Rectal smooth muscle tissue (tissue), 1 donor: Measurements from ENCODE around the gene JMJD1C.
"Not testable (repeated sequence)": the region's sequence is repeated elsewhere in the genome, so short reads cannot be mapped to it uniquely, and the experiment has no call there.

Experiments
- H3K27ac ChIP-seq: one replicate; pipeline ENCODE4 v1.7.0; 2013; ENCODE audit warnings: low read depth, low read length, inconsistent platforms
- H3K27me3 ChIP-seq: one replicate; pipeline ENCODE4 v1.7.0; 2013; ENCODE audit warnings: low read length; ENCODE audit not compliant: control insufficient read depth, insufficient read depth
- H3K36me3 ChIP-seq: one replicate; pipeline ENCODE4 v1.7.0; 2013; ENCODE audit warnings: low read length; ENCODE audit not compliant: control insufficient read depth, insufficient read depth
- H3K4me1 ChIP-seq: one replicate; pipeline ENCODE4 v1.7.0; 2013; ENCODE audit warnings: low read length; ENCODE audit not compliant: control insufficient read depth, insufficient read depth
- H3K4me3 ChIP-seq: one replicate; pipeline ENCODE4 v1.7.0; 2013; ENCODE audit warnings: low read length
- H3K9ac ChIP-seq: one replicate; pipeline ENCODE4 v1.7.0; 2013; ENCODE audit warnings: low read length

JMJD1C gene

GRCh38 chr10:63383141-63383540 is 82.6 kb downstream of the JMJD1C start:
- Histone ChIP-seq H3K4me3 (no peak overlapping the region), H3K9ac (no peak overlapping the region), H3K27ac (no peak overlapping the region), H3K4me1 (no peaks in the 10 kb centered on the region), H3K27me3 (no peaks in the 10 kb centered on the region), H3K36me3 (peaks cover 4% of the 10 kb centered on the region)

- H3K9ac ChIP-seq: no peak overlapping the region
- H3K27me3 ChIP-seq: no peaks in the 10 kb centered on the region
- no peak overlapping the region for H3K4me3 ChIP-seq
- no peaks in the 10 kb centered on the region for H3K4me1 ChIP-seq
- H3K27ac ChIP-seq: no peak overlapping the region
- peaks cover 4% of the 10 kb centered on the region for H3K36me3 ChIP-seq
Observed at GRCh38 chr10:63382066-63382465, 83.7 kb downstream of the JMJD1C start.

- H3K4me1 ChIP-seq, H3K9ac ChIP-seq, H3K4me3 ChIP-seq, H3K27me3 ChIP-seq, H3K36me3 ChIP-seq, H3K27ac ChIP-seq: not testable (repeated sequence)
Observed at GRCh38 chr10:63377305-63377661, 88.5 kb downstream of the JMJD1C start.

- Histone ChIP-seq H3K27ac (no peak overlapping the region), H3K4me1 (no peaks in the 10 kb centered on the region), H3K9ac (no peak overlapping the region), H3K4me3 (no peak overlapping the region), H3K27me3 (no peaks in the 10 kb centered on the region), H3K36me3 (peaks cover 4% of the 10 kb centered on the region)
Observed at GRCh38 chr10:63376560-63377304, 89.0 kb downstream of the JMJD1C start.

GRCh38 chr10:63375859-63376258 is 89.9 kb downstream of the JMJD1C start:
- Histone ChIP-seq H3K9ac (no peak overlapping the region), H3K27ac (no peak overlapping the region), H3K4me1 (no peaks in the 10 kb centered on the region), H3K27me3 (no peaks in the 10 kb centered on the region), H3K4me3 (no peak overlapping the region), H3K36me3 (peaks cover 4% of the 10 kb centered on the region)

- H3K4me1 ChIP-seq: no peaks in the 10 kb centered on the region
- H3K27ac ChIP-seq: no peak overlapping the region
- peaks cover 4% of the 10 kb centered on the region for H3K36me3 ChIP-seq
- H3K9ac ChIP-seq: no peak overlapping the region
- no peak overlapping the region for H3K4me3 ChIP-seq
- no peaks in the 10 kb centered on the region for H3K27me3 ChIP-seq
Observed at GRCh38 chr10:63375458-63375857, 90.3 kb downstream of the JMJD1C start.

- Histone ChIP-seq H3K27ac (no peak overlapping the region), H3K4me1 (no peaks in the 10 kb centered on the region), H3K4me3 (no peak overlapping the region), H3K9ac (no peak overlapping the region), H3K36me3 (peaks cover 2% of the 10 kb centered on the region), H3K27me3 (no peaks in the 10 kb centered on the region)
Observed at GRCh38 chr10:63374991-63375390, 90.8 kb downstream of the JMJD1C start.

- H3K4me3 ChIP-seq: no peak overlapping the region
- H3K36me3 ChIP-seq: no peaks in the 10 kb centered on the region
- no peaks in the 10 kb centered on the region for H3K4me1 ChIP-seq
- H3K27me3 ChIP-seq: no peaks in the 10 kb centered on the region
- H3K9ac ChIP-seq: no peak overlapping the region
- no peak overlapping the region for H3K27ac ChIP-seq
Observed at GRCh38 chr10:63373176-63373575, 92.6 kb downstream of the JMJD1C start.

- no peak overlapping the region for H3K9ac ChIP-seq
- H3K4me1 ChIP-seq: no peaks in the 10 kb centered on the region
- no peak overlapping the region for H3K4me3 ChIP-seq
- H3K27ac ChIP-seq: no peak overlapping the region
- no peaks in the 10 kb centered on the region for H3K27me3 ChIP-seq
- no peaks in the 10 kb centered on the region for H3K36me3 ChIP-seq
Observed at GRCh38 chr10:63369711-63370110, 96.1 kb downstream of the JMJD1C start.

- H3K4me1 ChIP-seq: no peaks in the 10 kb centered on the region
- H3K9ac ChIP-seq: no peak overlapping the region
- H3K27me3 ChIP-seq: no peaks in the 10 kb centered on the region
- no peak overlapping the region for H3K4me3 ChIP-seq
- no peaks in the 10 kb centered on the region for H3K36me3 ChIP-seq
- H3K27ac ChIP-seq: no peak overlapping the region
Observed at GRCh38 chr10:63368365-63368764, 97.4 kb downstream of the JMJD1C start.

- Histone ChIP-seq H3K4me3 (no peak overlapping the region), H3K27me3 (no peaks in the 10 kb centered on the region), H3K36me3 (no peaks in the 10 kb centered on the region), H3K4me1 (no peaks in the 10 kb centered on the region), H3K9ac (no peak overlapping the region), H3K27ac (no peak overlapping the region)
Observed at GRCh38 chr10:63366933-63367332, 98.8 kb downstream of the JMJD1C start.

GRCh38 chr10:63365976-63366765 is 99.6 kb downstream of the JMJD1C start:
- Histone ChIP-seq H3K27ac (no peak overlapping the region), H3K9ac (no peak overlapping the region), H3K27me3 (no peaks in the 10 kb centered on the region), H3K4me1 (no peaks in the 10 kb centered on the region), H3K36me3 (no peaks in the 10 kb centered on the region), H3K4me3 (no peak overlapping the region)

GRCh38 chr10:63364918-63365317 is 100.9 kb downstream of the JMJD1C start:
- H3K4me1 ChIP-seq: no peaks in the 10 kb centered on the region
- no peak overlapping the region for H3K4me3 ChIP-seq
- no peak overlapping the region for H3K9ac ChIP-seq
- H3K27me3 ChIP-seq: no peaks in the 10 kb centered on the region
- H3K27ac ChIP-seq: no peak overlapping the region
- no peaks in the 10 kb centered on the region for H3K36me3 ChIP-seq
